K562 (cell line): ENCODE data around the gene PLAAT4. TPM values are rescaled to one million over a fixed set of nuclear protein-coding genes. Genes with fewer than 3 reads are reported as not detected.

ENCODE experiments used
- BMI1 ChIP-seq: fragments of 150-350 bp; IDR thresholded peaks from 2 replicates; pipeline ENCODE4 v1.6.1; 2014; ENCODE audit warnings: low read length
- CHD4 ChIP-seq: fragments of 200-600 bp; sonication (generic); IDR thresholded peaks from 3 replicates; pipeline ENCODE4 v1.6.1; 2012; ENCODE audit warnings: low read depth, mild to moderate bottlenecking, mixed read lengths, low read length, inconsistent platforms; ENCODE audit not compliant: insufficient read depth, insufficient replicate concordance, poor library complexity, severe bottlenecking
- ELF1 ChIP-seq: fragments of 200-800 bp; sonication (Bioruptor generic); IDR thresholded peaks from 2 replicates; pipeline ENCODE4 v1.6.1; 2016; ENCODE audit warnings: missing genetic modification characterization, missing compliant biosample characterization
- ELF4 ChIP-seq: fragments of 450-650 bp; formaldehyde crosslinking; IDR thresholded peaks from 2 replicates; pipeline ENCODE4 v1.4.0; 2022; ENCODE audit warnings: missing genetic modification characterization
- FOSL1 ChIP-seq: fragments of 200-800 bp; sonication (Bioruptor generic); conservative IDR thresholded peaks from 2 replicates; pipeline ENCODE4 v1.6.1; 2016; ENCODE audit warnings: missing genetic modification characterization, missing compliant biosample characterization
- KDM1A ChIP-seq, 2 experiments: fragments of 450-650 bp; IDR thresholded peaks; 2 replicates each; pipeline ENCODE4 v1.6.1; 2016; ENCODE audit warnings: mild to moderate bottlenecking in 2 of 2
- MLX ChIP-seq, 2 experiments: fragments of 450-650 bp in 1 of 2; sonication (generic) in 1 of 2; formaldehyde crosslinking; conservative IDR thresholded peaks; 2 replicates each; pipeline versions ENCODE4 v1.4.0 to v1.8.1; 2020 to 2022; ENCODE audit warnings: mild to moderate bottlenecking in 1 of 2, missing genetic modification reagents in 1 of 2
- NFYB ChIP-seq: IDR thresholded peaks from 2 replicates; pipeline ENCODE4 v1.6.1; 2011; ENCODE audit warnings: mild to moderate bottlenecking, moderate library complexity; ENCODE audit not compliant: insufficient read length; ENCODE audit errors: extremely low read depth
- PCBP1 ChIP-seq: fragments of 200-400 bp; formaldehyde crosslinking; IDR thresholded peaks from 2 replicates; pipeline ENCODE4 v1.6.1; 2018; ENCODE audit warnings: mild to moderate bottlenecking, low read depth, low read length; ENCODE audit not compliant: poor library complexity, severe bottlenecking
- POLR2G ChIP-seq: fragments of 200-400 bp; formaldehyde crosslinking; IDR thresholded peaks from 2 replicates; pipeline ENCODE4 v1.6.1; 2017; ENCODE audit warnings: low read depth, mild to moderate bottlenecking, antibody characterized with exemption, low read length, moderate library complexity
- PTTG1 ChIP-seq: fragments of 450-650 bp; IDR thresholded peaks from 2 replicates; pipeline ENCODE4 v1.6.1; 2016; ENCODE audit warnings: low read depth, mild to moderate bottlenecking, missing genetic modification characterization, missing compliant biosample characterization
- SIX5 ChIP-seq, 2 experiments: IDR thresholded peaks; 2 replicates each; pipeline ENCODE4 v1.6.1; 2011; ENCODE audit warnings: low read length in 2 of 2, borderline replicate concordance in 1 of 2, low read depth in 1 of 2, mild to moderate bottlenecking in 1 of 2, moderate library complexity in 1 of 2; ENCODE audit not compliant: insufficient read depth in 1 of 2
- SMAD1 ChIP-seq: fragments of 150-350 bp; IDR thresholded peaks from 2 replicates; pipeline ENCODE4 v1.6.1; 2014; ENCODE audit warnings: low read length, low read depth; ENCODE audit not compliant: partially characterized antibody
- SMARCC2 ChIP-seq: fragments of 450-650 bp; IDR thresholded peaks from 2 replicates; pipeline ENCODE4 v1.6.1; 2017; ENCODE audit warnings: antibody characterized with exemption, moderate library complexity, mild to moderate bottlenecking, low read depth
- THRB ChIP-seq: fragments of 450-650 bp; formaldehyde crosslinking; conservative IDR thresholded peaks from 2 replicates; pipeline ENCODE4 v1.4.0; 2022; ENCODE audit warnings: mild to moderate bottlenecking, missing genetic modification characterization
- TSC22D4 ChIP-seq: fragments of 450-650 bp; IDR thresholded peaks from 2 replicates; pipeline ENCODE4 v1.6.1; 2016; ENCODE audit warnings: missing genetic modification characterization, missing biosample characterization, control low read depth
- ZFP30 ChIP-seq: fragments of 250-450 bp; sonication (Bioruptor Pico); IDR thresholded peaks from 2 replicates; pipeline ENCODE4 v1.8.0; 2022; ENCODE audit warnings: moderate library complexity, mild to moderate bottlenecking, inconsistent platforms, borderline replicate concordance
- ZNF274 ChIP-seq: IDR thresholded peaks from 2 replicates; pipeline ENCODE4 v1.6.1; 2011; ENCODE audit warnings: low read depth, mild to moderate bottlenecking, low read length, moderate library complexity, borderline replicate concordance
- ZNF311 ChIP-seq: fragments of 250-450 bp; sonication (Bioruptor Pico); IDR thresholded peaks from 2 replicates; pipeline ENCODE4 v1.4.0; 2020; ENCODE audit warnings: mild to moderate bottlenecking, moderate library complexity
- ZNF41 ChIP-seq: fragments of 250-450 bp; sonication (Bioruptor Pico); conservative IDR thresholded peaks from 2 replicates; pipeline ENCODE4 v1.4.0; 2020; ENCODE audit warnings: mild to moderate bottlenecking
- ZNF764 ChIP-seq: fragments of 250-450 bp; sonication (Bioruptor Pico); IDR thresholded peaks from 2 replicates; pipeline ENCODE4 v1.4.0; 2020; ENCODE audit warnings: low read depth, mild to moderate bottlenecking, moderate library complexity
- ZNF780A ChIP-seq: fragments of 250-450 bp; sonication (Bioruptor Pico); IDR thresholded peaks from 2 replicates; pipeline ENCODE4 v1.5.0; 2021; ENCODE audit warnings: mild to moderate bottlenecking
- ZSCAN32 ChIP-seq: fragments of 450-650 bp; formaldehyde crosslinking; IDR thresholded peaks from 2 replicates; pipeline ENCODE4 v1.4.0; 2020; ENCODE audit warnings: mild to moderate bottlenecking, moderate library complexity
- polyA plus RNA-seq, 8 experiments: library from polyadenylated mRNA; depleted of rRNA in 4 of 8; stranded (reverse) in 5 of 8; unstranded in 3 of 8; fragments of >200 nt; fragmentation: Nextera tagmentation in 2 of 8; fragmentation: Illumina TruSeq in 1 of 8; extraction: Ambion mirVana in 2 of 8; extraction: Trizol in 1 of 8; gene quantifications; 2 replicates each; pipeline versions ENCODE4 v1.2.1 to v1.2.3, GENCODE V29; 2011 to 2014; ENCODE audit warnings: inconsistent platforms in 1 of 8, missing spikeins in 1 of 8
- total RNA-seq, 7 experiments: library from RNA; depleted of rRNA in 6 of 7; stranded (reverse); fragments of >200 nt in 6 of 7; fragmentation: Illumina TruSeq in 2 of 7; extraction: Trizol in 2 of 7; gene quantifications; 2 replicates each; pipeline versions ENCODE4 v1.2.1 to v1.2.3, GENCODE V29; 2011 to 2021; ENCODE audit warnings: low replicate concordance in 1 of 7
- TF ChIP-seq, protein P1 (sequence below): IDR thresholded peaks from 3 replicates; pipeline ENCODE4 v1.6.1; 2011; ENCODE audit warnings: borderline replicate concordance, mild to moderate bottlenecking; ENCODE audit not compliant: insufficient read length, insufficient read depth

Gene PLAAT4
- total and polyA plus RNA-seq, 9 of the 15 experiments (the other 6 are each of a cell fraction or from before 2014, with no cell fraction given) = 0.54 to 3.0 (median 1.3) TPM; not detected in 1

- TF ChIP-seq SMAD1 (no peak), SMARCC2 (no peak), FOSL1 (tag) (0 out of 2 replicates have a peak, but pooled peaks have one; percentile 11), TSC22D4 (tag) (no peak), POLR2G (no peak), ZNF780A (CRISPR knock-in tag) (no peak), PCBP1 (no peak), ZSCAN32 (CRISPR knock-in tag) (no peak), ZNF41 (no peak), ELF1 (tag) (peak; percentile 96), ZNF311 (CRISPR knock-in tag) (peak; percentile 21; the same call in 1 of the 2 replicates), KDM1A (IDR thresholded peaks at IDR 0.05) (no peak), CHD4 (no peak), BMI1 (no peak), ELF4 (CRISPR knock-in tag) (no peak), ZFP30 (CRISPR knock-in tag) (no peak), THRB (CRISPR knock-in tag) (0 out of 2 replicates have a peak, but pooled peaks have one; percentile 65), NFYB (peak; percentile 44), PTTG1 (tag) (no peak), SIX5 (IDR thresholded peaks at IDR 0.05; ENCODE audit: borderline replicate concordance in 1 of 2, insufficient read depth in 1 of 2, low read depth in 1 of 2, low read length in 2 of 2) (0 out of 4 replicates have a peak, but pooled peaks of 1 of the 2 experiments have one; percentile 20), MLX (CRISPR knock-in tag; conservative IDR thresholded peaks at IDR 0.05) (no peak), ZNF274 (no peak), ZNF764 (CRISPR knock-in tag) (no peak)
- TF ChIP-seq, protein P1, sequence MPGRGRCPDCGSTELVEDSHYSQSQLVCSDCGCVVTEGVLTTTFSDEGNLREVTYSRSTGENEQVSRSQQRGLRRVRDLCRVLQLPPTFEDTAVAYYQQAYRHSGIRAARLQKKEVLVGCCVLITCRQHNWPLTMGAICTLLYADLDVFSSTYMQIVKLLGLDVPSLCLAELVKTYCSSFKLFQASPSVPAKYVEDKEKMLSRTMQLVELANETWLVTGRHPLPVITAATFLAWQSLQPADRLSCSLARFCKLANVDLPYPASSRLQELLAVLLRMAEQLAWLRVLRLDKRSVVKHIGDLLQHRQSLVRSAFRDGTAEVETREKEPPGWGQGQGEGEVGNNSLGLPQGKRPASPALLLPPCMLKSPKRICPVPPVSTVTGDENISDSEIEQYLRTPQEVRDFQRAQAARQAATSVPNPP = no peak
These were observed 37.6 kb downstream of the PLAAT4 start (continued) for GRCh38 chr11:63573881-63574855.
